Measurements from ENCODE around the gene TMCC1. TPM values are rescaled to one million over a fixed set of nuclear protein-coding genes. Genes with fewer than 3 reads are reported as not detected.

The TMCC1 gene
- total RNA-seq, 2 donors from 2014 or later: 41.0 to 51.1 TPM

DNA sequence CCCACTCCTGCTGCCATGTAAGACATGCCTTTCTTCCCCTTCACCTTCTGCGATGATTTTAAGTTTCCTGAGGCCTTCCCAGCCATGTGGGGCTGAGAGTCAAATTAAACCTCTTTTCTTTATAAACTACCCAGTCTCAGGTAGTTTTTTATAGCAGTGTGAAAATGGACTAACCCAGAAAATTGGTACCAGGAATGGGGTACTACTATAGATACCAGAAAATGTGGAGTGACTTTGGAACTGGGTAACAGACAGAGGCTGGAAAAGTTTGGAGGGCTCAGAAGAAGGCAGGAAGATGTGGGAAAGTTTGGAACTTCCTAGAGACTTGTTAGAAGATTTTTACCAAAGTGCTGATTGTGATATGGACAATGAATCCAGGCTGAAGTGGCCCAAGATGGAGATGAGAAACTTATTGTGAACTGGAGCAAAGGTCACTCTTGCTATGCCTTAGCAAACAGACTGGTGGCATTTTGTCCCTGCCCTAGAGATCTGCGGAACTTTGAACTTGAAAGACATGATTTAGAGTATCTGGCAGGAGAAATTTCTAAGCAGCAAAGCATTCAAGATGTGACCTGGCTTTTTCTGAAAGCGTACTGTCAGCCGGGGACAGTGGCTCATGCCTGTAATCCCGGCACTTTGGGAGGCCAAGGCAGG, 52.7 kb downstream of the TMCC1 start:
- H3K36me3 ChIP-seq (ENCODE audit: control insufficient read depth, insufficient read depth, low read length): peaks cover 21% of the 10 kb centered on the region
- no peak overlapping the region for H3K4me3 Mint-ChIP-seq
- H3K9me3 ChIP-seq (ENCODE audit: control insufficient read depth, low read length): peaks cover 45% of the 10 kb centered on the region
- H3K4me1 Mint-ChIP-seq: peaks cover 23% of the 10 kb centered on the region
- H3K27ac ChIP-seq (ENCODE audit: low read depth, low read length): no peak overlapping the region
- H3K4me1 ChIP-seq (ENCODE audit: control insufficient read depth, insufficient read depth, low read length): peaks cover 6% of the 10 kb centered on the region
- peaks cover 42% of the 10 kb centered on the region for H3K36me3 Mint-ChIP-seq (ENCODE audit: low read depth)
- H3K27ac Mint-ChIP-seq: no peak overlapping the region
- DNase-seq: no peak
- H3K9me3 Mint-ChIP-seq: peaks cover 30% of the 10 kb centered on the region
- WGBS, 2 experiments (ENCODE audit: insufficient coverage in 1 of 2, insufficient read length in 1 of 2): 94 to 95% methylated on average over 4 to 5 of the region's 5 CpGs
- H3K27me3 Mint-ChIP-seq (ENCODE audit: insufficient read depth): no peaks in the 10 kb centered on the region
- TF ChIP-seq, protein P1, sequence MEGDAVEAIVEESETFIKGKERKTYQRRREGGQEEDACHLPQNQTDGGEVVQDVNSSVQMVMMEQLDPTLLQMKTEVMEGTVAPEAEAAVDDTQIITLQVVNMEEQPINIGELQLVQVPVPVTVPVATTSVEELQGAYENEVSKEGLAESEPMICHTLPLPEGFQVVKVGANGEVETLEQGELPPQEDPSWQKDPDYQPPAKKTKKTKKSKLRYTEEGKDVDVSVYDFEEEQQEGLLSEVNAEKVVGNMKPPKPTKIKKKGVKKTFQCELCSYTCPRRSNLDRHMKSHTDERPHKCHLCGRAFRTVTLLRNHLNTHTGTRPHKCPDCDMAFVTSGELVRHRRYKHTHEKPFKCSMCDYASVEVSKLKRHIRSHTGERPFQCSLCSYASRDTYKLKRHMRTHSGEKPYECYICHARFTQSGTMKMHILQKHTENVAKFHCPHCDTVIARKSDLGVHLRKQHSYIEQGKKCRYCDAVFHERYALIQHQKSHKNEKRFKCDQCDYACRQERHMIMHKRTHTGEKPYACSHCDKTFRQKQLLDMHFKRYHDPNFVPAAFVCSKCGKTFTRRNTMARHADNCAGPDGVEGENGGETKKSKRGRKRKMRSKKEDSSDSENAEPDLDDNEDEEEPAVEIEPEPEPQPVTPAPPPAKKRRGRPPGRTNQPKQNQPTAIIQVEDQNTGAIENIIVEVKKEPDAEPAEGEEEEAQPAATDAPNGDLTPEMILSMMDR (conservative IDR thresholded peaks at IDR 0.05): no peak
- no peaks in the 10 kb centered on the region for H3K27me3 ChIP-seq (ENCODE audit: control insufficient read depth, insufficient read depth, low read length, poor library complexity, severe bottlenecking)
- no peak overlapping the region for H3K9ac ChIP-seq (ENCODE audit: extremely low read depth, low read length, poor library complexity, severe bottlenecking)
- H3K4me3 ChIP-seq (ENCODE audit: low read length): peak overlapping the region; percentile 54

DNA sequence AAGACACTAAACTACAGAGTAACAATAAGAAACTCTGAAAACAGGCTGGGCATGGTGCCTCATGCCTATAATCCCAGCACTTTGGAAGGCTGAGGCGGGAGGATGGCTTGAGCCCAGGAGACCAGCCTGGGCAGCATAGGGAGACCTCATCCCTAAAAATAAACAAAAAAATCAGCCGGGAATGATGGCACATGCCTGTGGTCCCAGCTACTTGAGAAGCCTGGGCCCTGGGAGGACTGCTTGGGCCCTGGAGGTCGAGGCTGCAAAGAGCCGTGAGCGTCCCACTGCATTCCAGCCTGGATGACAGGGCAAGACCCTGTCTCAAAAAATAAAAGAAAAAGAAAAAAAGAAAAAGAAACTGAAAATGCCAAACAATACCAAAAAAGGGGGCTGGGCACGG, 55.4 kb downstream of the TMCC1 start:
- peaks cover 11% of the 10 kb centered on the region for H3K36me3 ChIP-seq (ENCODE audit: control insufficient read depth, insufficient read depth, low read length)
- TF ChIP-seq, protein P1 (conservative IDR thresholded peaks at IDR 0.05): no peak
- peak; percentile 53 for DNase-seq
- H3K27me3 Mint-ChIP-seq (ENCODE audit: insufficient read depth): no peaks in the 10 kb centered on the region
- H3K9me3 ChIP-seq (ENCODE audit: control insufficient read depth, low read length): peaks cover 35% of the 10 kb centered on the region
- peak overlapping the region; percentile 56 for H3K4me3 ChIP-seq (ENCODE audit: low read length)
- peaks cover 11% of the 10 kb centered on the region for H3K4me1 ChIP-seq (ENCODE audit: control insufficient read depth, insufficient read depth, low read length)
- peaks cover 30% of the 10 kb centered on the region for H3K36me3 Mint-ChIP-seq (ENCODE audit: low read depth)
- no peak overlapping the region for H3K9ac ChIP-seq (ENCODE audit: extremely low read depth, low read length, poor library complexity, severe bottlenecking)
- no peak overlapping the region for H3K27ac ChIP-seq (ENCODE audit: low read depth, low read length)
- 77 to 92% methylated on average over 2 to 6 of the region's 6 CpGs for WGBS, 2 experiments (ENCODE audit: insufficient coverage in 1 of 2, insufficient read length in 1 of 2)
- H3K4me3 Mint-ChIP-seq: no peak overlapping the region
- H3K9me3 Mint-ChIP-seq: peaks cover 24% of the 10 kb centered on the region
- H3K4me1 Mint-ChIP-seq: peaks cover 30% of the 10 kb centered on the region
- peak overlapping the region; percentile 59 for H3K27ac Mint-ChIP-seq
- no peaks in the 10 kb centered on the region for H3K27me3 ChIP-seq (ENCODE audit: control insufficient read depth, insufficient read depth, low read length, poor library complexity, severe bottlenecking)

DNA sequence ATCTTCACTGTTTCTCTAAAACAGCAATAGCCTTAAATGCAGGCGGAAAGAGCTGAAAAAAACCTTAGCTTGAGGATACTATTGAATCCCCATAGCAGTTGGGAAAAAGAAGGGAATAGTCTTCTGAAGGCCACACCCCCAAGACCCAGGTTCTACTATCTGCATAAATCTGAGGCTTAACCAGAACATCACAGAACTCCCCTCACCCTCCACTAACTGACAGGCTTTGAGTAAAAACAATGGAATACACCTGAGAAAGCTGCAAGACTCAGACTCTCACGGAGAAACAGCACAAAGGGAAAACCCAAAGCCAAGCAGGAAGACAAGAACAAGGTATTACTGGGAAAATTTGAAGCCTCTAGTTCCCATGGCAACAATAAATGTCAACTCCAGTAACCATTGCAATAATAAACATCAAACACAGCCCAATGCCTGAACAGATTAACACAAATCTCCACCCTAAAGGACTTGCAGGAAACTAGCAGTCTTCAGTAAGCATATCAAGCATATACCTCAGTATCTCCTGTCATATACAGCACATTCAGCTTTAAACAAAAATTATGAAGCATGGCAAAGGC, 56.4 kb downstream of the TMCC1 start:
- Histone ChIP-seq H3K4me1 (ENCODE audit: control insufficient read depth, insufficient read depth, low read length) (peaks cover 11% of the 10 kb centered on the region), H3K27me3 (ENCODE audit: control insufficient read depth, insufficient read depth, low read length, poor library complexity, severe bottlenecking) (no peaks in the 10 kb centered on the region), H3K4me3 (ENCODE audit: low read length) (peak overlapping the region; percentile 56), H3K27ac (ENCODE audit: low read depth, low read length) (no peak overlapping the region), H3K9me3 (ENCODE audit: control insufficient read depth, low read length) (peaks cover 26% of the 10 kb centered on the region), H3K36me3 (ENCODE audit: control insufficient read depth, insufficient read depth, low read length) (peaks cover 11% of the 10 kb centered on the region), H3K9ac (ENCODE audit: extremely low read depth, low read length, poor library complexity, severe bottlenecking) (peak overlapping the region; percentile 33)
- Mint-ChIP-seq H3K27me3 (ENCODE audit: insufficient read depth) (no peaks in the 10 kb centered on the region), H3K4me3 (peak overlapping the region; percentile 7), H3K4me1 (peaks cover 32% of the 10 kb centered on the region), H3K36me3 (ENCODE audit: low read depth) (peaks cover 22% of the 10 kb centered on the region), H3K27ac (peak overlapping the region; percentile 59), H3K9me3 (peaks cover 17% of the 10 kb centered on the region)
- peak; percentile 66 for DNase-seq
- TF ChIP-seq, protein P1 (conservative IDR thresholded peaks at IDR 0.05): no peak
- WGBS, 2 experiments (ENCODE audit: insufficient coverage in 1 of 2, insufficient read length in 1 of 2): 0 to 30% methylated on average over 1 to 2 of the region's 2 CpGs

All from endodermal cell (in vitro differentiated cells).